Transverse colon (tissue), 4 donors: ENCODE measurements around the gene CPM. TPM values are rescaled to one million over a fixed set of nuclear protein-coding genes. Genes with fewer than 3 reads are reported as not detected.
"Not testable (repeated sequence)": the region's sequence is repeated elsewhere in the genome, so short reads cannot be mapped to it uniquely, and the experiment has no call there.

Experiments used
- DNase-seq: peaks from one replicate; pipeline ENCODE4 v3.0.0-alpha.2; 2019
- H3K27ac ChIP-seq, 4 donors: fragments of 200-600 bp; sonication (generic); 2 replicates each; pipeline ENCODE4 v1.5.1; 2016 to 2018; ENCODE audit warnings: inconsistent platforms in 4 of 4
- H3K27me3 ChIP-seq: fragments of 200-600 bp; sonication (generic); 2 replicates; pipeline ENCODE4 v1.5.1; 2017; ENCODE audit warnings: inconsistent platforms
- H3K36me3 ChIP-seq, 4 donors: fragments of 200-600 bp; sonication (generic); 2 replicates each; pipeline ENCODE4 v1.5.1; 2017 to 2019; ENCODE audit warnings: inconsistent platforms in 4 of 4
- H3K4me1 ChIP-seq, 4 donors: fragments of 200-600 bp; sonication (generic); 2 replicates each; pipeline ENCODE4 v1.5.1; 2017 to 2020; ENCODE audit warnings: inconsistent platforms in 4 of 4
- H3K4me3 ChIP-seq, 4 donors: fragments of 200-600 bp; sonication (generic); 1 replicate in 1 of 4; 2 replicates in 3 of 4; pipeline versions ENCODE4 v1.5.1 to v1.6.1; 2017 to 2019; ENCODE audit warnings: inconsistent platforms in 4 of 4
- H3K9me3 ChIP-seq, 2 donors: fragments of 200-600 bp; sonication (generic); 2 replicates each; pipeline ENCODE4 v1.5.1; 2017 to 2019; ENCODE audit warnings: inconsistent platforms in 2 of 2
- EP300 ChIP-seq: sonication (generic); formaldehyde crosslinking; IDR thresholded peaks from one replicate; pipeline ENCODE4 v1.6.1; 2017; ENCODE audit warnings: antibody characterized with exemption, low read depth
- POLR2A ChIP-seq: fragments of 450-650 bp; IDR thresholded peaks from one replicate; pipeline ENCODE4 v1.6.1; 2016; ENCODE audit warnings: antibody characterized with exemption, mild to moderate bottlenecking, moderate library complexity
- POLR2AphosphoS5 ChIP-seq, 3 donors: sonication (generic); formaldehyde crosslinking; IDR thresholded peaks; one replicate each; pipeline ENCODE4 v1.6.1; 2016; ENCODE audit warnings: antibody characterized with exemption in 3 of 3
- WGBS, 2 donors: methylation state at CpG; one replicate each; pipeline ENCODE4 v1.1.5; 2018; ENCODE audit warnings: low coverage in 1 of 2; 5-methylcytosine and 5-hydroxymethylcytosine counted together
- in situ Hi-C, 4 donors: fragments of 200-750 bp; cut with MboI; loops; one replicate each; pipeline versions ENCODE4 v1.15.0 to v1.15.1; 2017; ENCODE audit warnings: low sequenced_read_pairs in 3 of 4, low pct_ligation_motif_present in 1 of 4, low pct_unique_long_range_greater_than_20kb in 1 of 4
- intact Hi-C: fragments of 100-400 bp; cut with DNase I; formaldehyde crosslinking; loops from one replicate; pipeline ENCODE4 v1.15.1; 2023; ENCODE audit warnings: low total_unique reads
- total RNA-seq, 4 donors: library from RNA; depleted of rRNA; stranded (reverse); fragments of >200 nt; gene quantifications; one replicate each; pipeline ENCODE4 v1.1.0, GENCODE V29; 2016
- TF ChIP-seq, protein P1 (sequence below), 5 experiments: fragments of 200-600 bp in 3 of 5; fragments of 450-650 bp in 2 of 5; sonication (generic) in 3 of 5; IDR thresholded peaks; 1 replicate in 2 of 5; 2 replicates in 3 of 5; pipeline ENCODE4 v1.5.1; 2016 to 2017; ENCODE audit warnings: antibody characterized with exemption in 5 of 5, inconsistent platforms in 3 of 5, mild to moderate bottlenecking in 2 of 5, moderate library complexity in 1 of 5

CPM gene
- total RNA-seq, 4 donors from 2014 or later = 36.4 to 147 (median 107) TPM

DNA sequence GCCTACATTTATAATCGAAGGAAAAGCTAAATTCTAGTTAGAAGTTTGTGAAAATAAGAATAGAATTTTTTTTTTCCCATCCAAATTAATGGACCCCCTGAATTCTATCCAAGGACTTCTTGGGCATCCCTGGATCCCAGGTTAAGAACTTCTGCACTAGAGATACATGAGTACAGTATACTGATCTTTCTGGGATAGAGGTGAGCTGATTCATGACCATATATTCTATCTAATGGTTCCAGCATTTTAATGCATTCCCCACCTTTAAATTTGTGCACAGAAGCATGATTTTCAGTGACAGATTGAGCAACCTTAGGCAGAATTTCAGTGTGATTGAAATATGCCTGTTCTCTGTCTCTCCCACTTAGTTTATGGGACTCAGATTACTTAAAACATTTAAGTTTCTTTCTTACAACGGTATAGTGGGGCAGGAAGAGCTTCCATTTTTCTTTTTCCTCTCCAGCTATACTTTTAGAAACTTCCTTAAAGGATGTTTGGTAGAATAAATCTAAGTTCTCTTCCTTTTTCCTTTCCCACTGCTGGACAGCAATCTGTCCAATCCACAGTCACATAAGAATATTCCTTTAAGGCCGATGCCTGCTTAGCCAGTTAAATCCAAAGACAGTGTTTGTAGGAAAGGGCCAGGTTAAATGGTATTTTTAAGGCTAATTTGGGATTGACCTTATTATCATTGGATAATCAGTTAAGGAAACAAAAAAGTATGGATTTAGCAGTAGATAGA lies 118.3 kb downstream of the CPM start:
- no peak overlapping the region for H3K4me3 ChIP-seq
- in situ Hi-C loops = no loop called here
- 73 to 77% methylated on average over 3 of the region's 3 CpGs for WGBS, 2 donors
- H3K36me3 ChIP-seq = peaks cover 0 to 58% (median 20%) of the 10 kb centered on the region in 4 donors
- TF ChIP-seq POLR2A (no peak), EP300 (no peak), POLR2AphosphoS5 (IDR thresholded peaks at IDR 0.05) (no peak)
- TF ChIP-seq, protein P1, sequence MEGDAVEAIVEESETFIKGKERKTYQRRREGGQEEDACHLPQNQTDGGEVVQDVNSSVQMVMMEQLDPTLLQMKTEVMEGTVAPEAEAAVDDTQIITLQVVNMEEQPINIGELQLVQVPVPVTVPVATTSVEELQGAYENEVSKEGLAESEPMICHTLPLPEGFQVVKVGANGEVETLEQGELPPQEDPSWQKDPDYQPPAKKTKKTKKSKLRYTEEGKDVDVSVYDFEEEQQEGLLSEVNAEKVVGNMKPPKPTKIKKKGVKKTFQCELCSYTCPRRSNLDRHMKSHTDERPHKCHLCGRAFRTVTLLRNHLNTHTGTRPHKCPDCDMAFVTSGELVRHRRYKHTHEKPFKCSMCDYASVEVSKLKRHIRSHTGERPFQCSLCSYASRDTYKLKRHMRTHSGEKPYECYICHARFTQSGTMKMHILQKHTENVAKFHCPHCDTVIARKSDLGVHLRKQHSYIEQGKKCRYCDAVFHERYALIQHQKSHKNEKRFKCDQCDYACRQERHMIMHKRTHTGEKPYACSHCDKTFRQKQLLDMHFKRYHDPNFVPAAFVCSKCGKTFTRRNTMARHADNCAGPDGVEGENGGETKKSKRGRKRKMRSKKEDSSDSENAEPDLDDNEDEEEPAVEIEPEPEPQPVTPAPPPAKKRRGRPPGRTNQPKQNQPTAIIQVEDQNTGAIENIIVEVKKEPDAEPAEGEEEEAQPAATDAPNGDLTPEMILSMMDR (IDR thresholded peaks at IDR 0.05) = no peak
- no peaks in the 10 kb centered on the region for H3K9me3 ChIP-seq
- H3K4me1 ChIP-seq = peaks cover 13 to 45% (median 40%) of the 10 kb centered on the region in 4 donors
- no peak overlapping the region for H3K27ac ChIP-seq
- DNase-seq = no peak
- intact Hi-C loops = no loop called here
- H3K27me3 ChIP-seq = no peaks in the 10 kb centered on the region

DNA sequence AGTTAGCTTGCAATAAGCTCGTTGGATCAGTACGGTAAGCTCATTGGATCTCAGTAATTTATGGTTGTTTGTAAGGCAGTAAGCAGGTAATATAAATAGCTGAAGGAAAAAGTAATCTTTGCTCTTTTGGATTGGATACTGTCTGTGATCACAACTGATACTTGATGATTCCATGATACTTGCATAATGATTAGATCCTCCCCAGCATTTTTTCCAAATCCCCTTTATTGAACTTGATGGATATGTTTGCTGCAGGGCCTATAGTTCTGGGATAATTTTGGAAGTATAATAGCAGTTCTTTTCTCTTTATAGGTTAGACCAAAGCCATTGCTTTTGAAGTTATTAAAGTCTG lies 119.8 kb downstream of the CPM start:
- DNase-seq = no peak
- TF ChIP-seq, protein P1 (IDR thresholded peaks at IDR 0.05) = no peak
- no peak for TF ChIP-seq POLR2A
- TF ChIP-seq POLR2AphosphoS5 (IDR thresholded peaks at IDR 0.05) = no peak
- TF ChIP-seq EP300 = no peak
- Histone ChIP-seq H3K36me3 (peaks cover 0 to 54% (median 17%) of the 10 kb centered on the region in 4 donors), H3K27ac (no peak overlapping the region), H3K4me3 (no peak overlapping the region), H3K27me3 (no peaks in the 10 kb centered on the region), H3K9me3 (no peaks in the 10 kb centered on the region), H3K4me1 (peaks cover 13 to 51% (median 41%) of the 10 kb centered on the region in 4 donors)
- intact Hi-C loops = no loop called here
- in situ Hi-C loops = no loop called here
- 24 to 61% methylated on average over 2 of the region's 2 CpGs for WGBS, 2 donors

DNA sequence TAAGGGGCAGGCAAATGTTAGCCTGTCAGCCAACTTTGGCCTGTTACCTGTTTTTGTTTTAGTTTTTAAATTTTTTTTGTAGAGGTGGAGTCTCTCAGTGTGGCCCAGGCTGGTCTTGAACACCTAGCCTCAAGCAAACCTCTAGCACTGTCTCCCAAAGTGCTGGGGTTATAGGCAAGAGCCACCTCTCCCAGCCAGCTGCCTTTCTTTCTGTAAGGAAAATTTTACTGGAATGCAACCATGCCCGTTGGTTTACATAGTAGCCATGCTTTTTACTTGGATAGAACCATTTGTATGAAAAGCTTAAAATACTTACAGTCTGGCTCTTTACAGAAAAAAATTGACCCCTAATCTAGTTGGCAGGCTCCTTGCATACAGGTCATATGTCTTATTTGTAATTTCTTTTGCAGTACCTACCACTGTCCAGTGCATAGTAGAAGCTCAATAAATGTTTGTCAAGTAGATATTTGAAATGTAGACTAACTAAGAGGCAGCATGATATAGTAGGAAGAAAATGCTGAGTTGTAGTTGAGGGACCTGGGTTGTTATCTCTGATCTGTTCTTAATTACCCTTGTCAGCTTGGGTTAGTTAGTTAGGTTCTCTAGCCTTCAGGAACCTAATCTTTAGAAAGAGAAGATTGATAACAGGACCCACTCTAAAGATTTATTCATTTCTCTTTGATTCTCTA lies 120.3 kb downstream of the CPM start:
- intact Hi-C loops = no loop called here
- no peak for DNase-seq
- H3K27ac ChIP-seq = no peak overlapping the region
- in situ Hi-C loops = no loop called here
- no peak overlapping the region for H3K4me3 ChIP-seq
- no peaks in the 10 kb centered on the region for H3K27me3 ChIP-seq
- H3K4me1 ChIP-seq = peaks cover 13 to 51% (median 41%) of the 10 kb centered on the region in 4 donors
- H3K9me3 ChIP-seq = no peaks in the 10 kb centered on the region
- TF ChIP-seq POLR2AphosphoS5 (IDR thresholded peaks at IDR 0.05) (no peak), EP300 (no peak), POLR2A (no peak)
- TF ChIP-seq, protein P1 (IDR thresholded peaks at IDR 0.05) = no peak
- H3K36me3 ChIP-seq = peaks cover 0 to 49% (median 14%) of the 10 kb centered on the region in 4 donors
- 47 to 80% methylated on average over 1 of the region's 1 CpG for WGBS, 2 donors

DNA sequence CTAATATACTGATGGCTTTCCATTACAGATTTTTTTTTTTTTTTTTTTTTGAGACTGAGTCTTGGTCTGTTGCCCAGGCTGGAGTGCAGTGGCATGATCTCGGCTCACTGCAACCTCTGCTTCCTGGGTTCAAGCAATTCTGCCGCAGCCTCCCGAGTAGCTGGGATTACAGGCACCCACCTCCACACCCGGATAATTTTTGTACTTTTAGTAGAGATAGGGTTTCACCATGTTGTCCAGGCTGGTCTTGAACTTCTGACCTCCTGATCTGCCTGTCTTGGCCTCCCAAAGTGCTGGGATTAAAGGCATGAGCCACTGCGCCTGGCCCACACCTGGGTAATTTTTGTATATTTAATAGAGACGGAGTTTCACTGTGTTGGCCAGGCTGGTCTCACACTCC lies 121.4 kb downstream of the CPM start:
- H3K9me3 ChIP-seq, DNase-seq, H3K4me3 ChIP-seq, intact Hi-C loops, H3K27ac ChIP-seq, in situ Hi-C loops, H3K27me3 ChIP-seq: not testable (repeated sequence)
- Histone ChIP-seq H3K4me1 (peaks cover 13 to 56% (median 47%) of the 10 kb centered on the region in 4 donors), H3K36me3 (peaks cover 0 to 39% (median 9%) of the 10 kb centered on the region in 4 donors)
- 83 to 84% methylated on average over 2 to 6 of the region's 6 CpGs for WGBS, 2 donors

DNA sequence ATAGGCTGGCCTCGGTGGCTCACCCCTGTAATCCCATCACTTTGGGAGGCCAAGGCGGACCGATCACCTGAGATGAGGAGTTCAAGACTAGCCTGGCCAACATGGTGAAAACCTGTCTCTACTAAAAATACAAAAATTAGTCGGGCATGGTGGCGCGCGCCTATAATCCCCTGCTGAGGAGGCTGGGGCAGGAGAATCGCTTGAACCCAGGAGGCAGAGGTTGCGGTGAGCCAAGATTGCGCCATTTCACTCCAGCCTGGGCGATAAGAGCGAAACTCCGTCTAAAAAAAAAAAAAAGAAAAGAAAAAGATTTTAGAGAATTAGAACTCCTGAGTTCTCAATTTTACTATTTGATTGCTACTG lies 123.0 kb downstream of the CPM start:
- Histone ChIP-seq H3K4me1 (peaks cover 13 to 51% (median 39%) of the 10 kb centered on the region in 4 donors), H3K36me3 (peaks cover 0 to 31% (median 9%) of the 10 kb centered on the region in 4 donors), H3K4me3 (peak overlapping the region in 1 of 4 donors; percentile 89)
- WGBS, 2 donors = 96 to 97% methylated on average over 7 to 13 of the region's 13 CpGs
- H3K9me3 ChIP-seq, DNase-seq, H3K27ac ChIP-seq, intact Hi-C loops, H3K27me3 ChIP-seq, in situ Hi-C loops: not testable (repeated sequence)
